DND-41 (cell line): Measurements from ENCODE around the gene ELN.

ENCODE experiments used
- EZH2 ChIP-seq: IDR thresholded peaks from 3 replicates; pipeline ENCODE4 v1.6.1; 2012; ENCODE audit warnings: borderline replicate concordance, low read depth, mild to moderate bottlenecking, moderate library complexity, low read length, inconsistent platforms; ENCODE audit not compliant: severe bottlenecking
- TF ChIP-seq, protein P1 (sequence below): IDR thresholded peaks from 2 replicates; pipeline ENCODE4 v1.5.1; 2012; ENCODE audit warnings: borderline replicate concordance, low read length, moderate library complexity, mild to moderate bottlenecking; ENCODE audit not compliant: poor library complexity, severe bottlenecking; ENCODE audit errors: extremely low read depth

DNA sequence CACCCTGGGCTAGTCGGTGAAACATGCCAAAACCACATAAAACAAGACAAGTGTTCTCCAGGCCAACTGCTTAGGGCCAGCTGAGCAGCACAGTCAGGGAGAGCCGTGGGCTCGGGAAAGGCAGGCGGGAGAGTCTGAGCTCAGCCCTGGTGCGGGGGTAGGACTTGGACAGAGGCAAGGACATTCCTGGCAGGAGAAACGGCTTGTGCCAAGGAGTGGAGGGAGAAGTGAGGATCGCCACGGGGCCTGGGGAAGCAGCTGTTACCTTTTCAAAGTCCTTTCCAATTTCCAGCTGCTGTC is 4.2 kb downstream of the ELN start:
- no peak for TF ChIP-seq EZH2
- TF ChIP-seq, protein P1, sequence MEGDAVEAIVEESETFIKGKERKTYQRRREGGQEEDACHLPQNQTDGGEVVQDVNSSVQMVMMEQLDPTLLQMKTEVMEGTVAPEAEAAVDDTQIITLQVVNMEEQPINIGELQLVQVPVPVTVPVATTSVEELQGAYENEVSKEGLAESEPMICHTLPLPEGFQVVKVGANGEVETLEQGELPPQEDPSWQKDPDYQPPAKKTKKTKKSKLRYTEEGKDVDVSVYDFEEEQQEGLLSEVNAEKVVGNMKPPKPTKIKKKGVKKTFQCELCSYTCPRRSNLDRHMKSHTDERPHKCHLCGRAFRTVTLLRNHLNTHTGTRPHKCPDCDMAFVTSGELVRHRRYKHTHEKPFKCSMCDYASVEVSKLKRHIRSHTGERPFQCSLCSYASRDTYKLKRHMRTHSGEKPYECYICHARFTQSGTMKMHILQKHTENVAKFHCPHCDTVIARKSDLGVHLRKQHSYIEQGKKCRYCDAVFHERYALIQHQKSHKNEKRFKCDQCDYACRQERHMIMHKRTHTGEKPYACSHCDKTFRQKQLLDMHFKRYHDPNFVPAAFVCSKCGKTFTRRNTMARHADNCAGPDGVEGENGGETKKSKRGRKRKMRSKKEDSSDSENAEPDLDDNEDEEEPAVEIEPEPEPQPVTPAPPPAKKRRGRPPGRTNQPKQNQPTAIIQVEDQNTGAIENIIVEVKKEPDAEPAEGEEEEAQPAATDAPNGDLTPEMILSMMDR: no peak
